GM19455 (cell line): ENCODE results near the gene AREL1.

Experiments used
- ATAC-seq: cut with Tn5 transposase; IDR thresholded peaks from one replicate; pipeline ENCODE4 v1.9.1; 2021; ENCODE audit not compliant: unreplicated experiment

The AREL1 gene

GRCh38 chr14:74612350-74613021 is 100.4 kb downstream of the AREL1 start:
- peak; percentile 54 for ATAC-seq

- ATAC-seq: peak; percentile 15
Measured at GRCh38 chr14:74611650-74612349, 101.1 kb downstream of the AREL1 start, which contains the start of gene LTBP2. LTBP2 (minus strand) TSS chr14:74612237; CDS start chr14:74611944, 293 bp downstream.
